NOMO-1 (cell line): ENCODE measurements around the gene CDK6.

ENCODE experiments used
- DNase-seq, 2 experiments: peaks; one replicate each; lab custom pipeline; 2025; ENCODE audit not compliant: unreplicated experiment in 2 of 2; lab: John Stamatoyannopoulos, UW

The CDK6 gene

GRCh38 chr7:92830027-92830426, 6.3 kb downstream of the CDK6 start:
- DNase-seq = no peak

GRCh38 chr7:92827464-92828120, 8.8 kb downstream of the CDK6 start:
- peak in 1 of 2 experiments; percentile 62 for DNase-seq

- no peak for DNase-seq
These were observed 10.0 kb downstream of the CDK6 start for GRCh38 chr7:92826258-92826938.

GRCh38 chr7:92824901-92825480, 11.4 kb downstream of the CDK6 start:
- DNase-seq = peak in 1 of 2 experiments; percentile 51

- DNase-seq = no peak
These were observed 11.9 kb downstream of the CDK6 start for GRCh38 chr7:92824450-92824849.

- no peak for DNase-seq
These were observed 13.3 kb downstream of the CDK6 start for GRCh38 chr7:92823042-92823441.

GRCh38 chr7:92820191-92820590, 16.2 kb downstream of the CDK6 start:
- no peak for DNase-seq

GRCh38 chr7:92817398-92817797, 19.0 kb downstream of the CDK6 start:
- DNase-seq = no peak

GRCh38 chr7:92815412-92815811, 21.0 kb downstream of the CDK6 start:
- DNase-seq = peak; percentile 33 to 44

- peak; percentile 77 to 99 for DNase-seq
These were observed 22.9 kb downstream of the CDK6 start for GRCh38 chr7:92813390-92814024.

- DNase-seq = no peak
These were observed 25.2 kb downstream of the CDK6 start for GRCh38 chr7:92811158-92811557.

- peak; percentile 86 to 99 for DNase-seq
These were observed 26.4 kb downstream of the CDK6 start for GRCh38 chr7:92809760-92810573.

GRCh38 chr7:92809397-92809759, 27.0 kb downstream of the CDK6 start:
- DNase-seq = no peak

GRCh38 chr7:92808635-92809034, 27.7 kb downstream of the CDK6 start:
- DNase-seq = no peak

GRCh38 chr7:92808006-92808405, 28.4 kb downstream of the CDK6 start:
- DNase-seq = peak in 1 of 2 experiments; percentile 66

GRCh38 chr7:92806496-92806895, 29.9 kb downstream of the CDK6 start:
- DNase-seq = no peak

GRCh38 chr7:92802406-92802805, 34.0 kb downstream of the CDK6 start:
- no peak for DNase-seq

- peak in 1 of 2 experiments; percentile 30 for DNase-seq
These were observed 36.7 kb downstream of the CDK6 start for GRCh38 chr7:92799446-92800211.

- peak in 1 of 2 experiments; percentile 54 for DNase-seq
These were observed 37.7 kb downstream of the CDK6 start for GRCh38 chr7:92798517-92799249.
